Peyer's patch (tissue), 4 donors: Measurements from ENCODE around the gene GARRE1. TPM values are rescaled to one million over a fixed set of nuclear protein-coding genes. Genes with fewer than 3 reads are reported as not detected.

Experiments used
- DNase-seq, 3 donors: peaks; one replicate each; pipeline ENCODE4 v3.0.0-alpha.2; 2017 to 2019
- H3K27ac ChIP-seq, 4 donors: fragments of 200-600 bp; sonication (generic); one replicate each; pipeline ENCODE4 v1.5.1; 2016 to 2019
- H3K27me3 ChIP-seq, 2 donors: fragments of 200-600 bp; sonication (generic); one replicate each; pipeline ENCODE4 v1.5.1; 2019
- H3K36me3 ChIP-seq, 3 donors: fragments of 200-600 bp; sonication (generic); one replicate each; pipeline ENCODE4 v1.5.1; 2016 to 2019
- H3K4me1 ChIP-seq, 4 donors: fragments of 200-600 bp; sonication (generic); one replicate each; pipeline ENCODE4 v1.5.1; 2016 to 2019
- H3K4me3 ChIP-seq, 4 donors: fragments of 200-600 bp; sonication (generic); 1 replicate in 3 of 4; 2 replicates in 1 of 4; pipeline ENCODE4 v1.5.1; 2016 to 2019; ENCODE audit warnings: mild to moderate bottlenecking in 1 of 4
- H3K9me3 ChIP-seq, 4 donors: fragments of 200-600 bp; sonication (generic); one replicate each; pipeline ENCODE4 v1.5.1; 2016 to 2019; ENCODE audit warnings: mild to moderate bottlenecking in 1 of 4
- POLR2A ChIP-seq, 2 donors: fragments of 450-650 bp; IDR thresholded peaks; one replicate each; pipeline ENCODE4 v1.5.1; 2017; ENCODE audit warnings: antibody characterized with exemption in 2 of 2, mild to moderate bottlenecking in 2 of 2, moderate library complexity in 2 of 2
- total RNA-seq, 4 donors: library from RNA; depleted of rRNA; stranded (reverse); fragments of >200 nt; gene quantifications; one replicate each; pipeline ENCODE4 v1.1.0, GENCODE V29; 2016
- TF ChIP-seq, protein P1 (sequence below), 6 experiments: fragments of 450-650 bp in 4 of 6; fragments of 200-600 bp in 2 of 6; sonication (generic) in 1 of 6; IDR thresholded peaks; one replicate each; pipeline ENCODE4 v1.5.1; 2017 to 2019; ENCODE audit warnings: antibody characterized with exemption in 6 of 6, mild to moderate bottlenecking in 3 of 6, moderate library complexity in 1 of 6

GARRE1 gene
- total RNA-seq, 4 donors from 2014 or later, result 11.9 to 31.2 (median 19.5) TPM

DNA sequence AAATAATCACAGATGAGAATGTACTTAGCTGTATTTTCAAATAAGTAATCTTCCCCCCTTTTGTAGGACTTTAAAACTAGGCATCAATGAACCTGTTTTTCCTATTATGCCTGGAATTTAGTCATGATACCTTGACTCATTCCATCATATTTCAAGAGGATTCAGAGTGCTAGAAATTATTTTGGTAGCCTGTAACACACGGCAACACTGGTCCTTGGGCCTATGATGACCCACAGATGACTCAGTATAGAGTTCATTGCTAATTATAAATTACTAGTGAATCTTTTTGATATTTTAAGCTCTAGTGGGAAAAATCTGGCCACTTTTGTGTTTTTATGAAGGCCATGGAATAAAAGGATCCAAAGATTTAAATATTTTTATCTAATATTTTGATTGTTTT lies 26.0 kb upstream of the GARRE1 start:
- Histone ChIP-seq H3K27me3 (no peaks in the 10 kb centered on the region), H3K9me3 (no peaks in the 10 kb centered on the region), H3K4me1 (peaks cover 0 to 5% (median 0%) of the 10 kb centered on the region in 4 donors), H3K27ac (no peak overlapping the region), H3K4me3 (no peak overlapping the region), H3K36me3 (peaks cover 0 to 75% (median 0%) of the 10 kb centered on the region in 3 donors)
- no peak for TF ChIP-seq POLR2A (IDR thresholded peaks at IDR 0.05)
- TF ChIP-seq, protein P1, sequence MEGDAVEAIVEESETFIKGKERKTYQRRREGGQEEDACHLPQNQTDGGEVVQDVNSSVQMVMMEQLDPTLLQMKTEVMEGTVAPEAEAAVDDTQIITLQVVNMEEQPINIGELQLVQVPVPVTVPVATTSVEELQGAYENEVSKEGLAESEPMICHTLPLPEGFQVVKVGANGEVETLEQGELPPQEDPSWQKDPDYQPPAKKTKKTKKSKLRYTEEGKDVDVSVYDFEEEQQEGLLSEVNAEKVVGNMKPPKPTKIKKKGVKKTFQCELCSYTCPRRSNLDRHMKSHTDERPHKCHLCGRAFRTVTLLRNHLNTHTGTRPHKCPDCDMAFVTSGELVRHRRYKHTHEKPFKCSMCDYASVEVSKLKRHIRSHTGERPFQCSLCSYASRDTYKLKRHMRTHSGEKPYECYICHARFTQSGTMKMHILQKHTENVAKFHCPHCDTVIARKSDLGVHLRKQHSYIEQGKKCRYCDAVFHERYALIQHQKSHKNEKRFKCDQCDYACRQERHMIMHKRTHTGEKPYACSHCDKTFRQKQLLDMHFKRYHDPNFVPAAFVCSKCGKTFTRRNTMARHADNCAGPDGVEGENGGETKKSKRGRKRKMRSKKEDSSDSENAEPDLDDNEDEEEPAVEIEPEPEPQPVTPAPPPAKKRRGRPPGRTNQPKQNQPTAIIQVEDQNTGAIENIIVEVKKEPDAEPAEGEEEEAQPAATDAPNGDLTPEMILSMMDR (IDR thresholded peaks at IDR 0.05), result no peak
- no peak for DNase-seq

DNA sequence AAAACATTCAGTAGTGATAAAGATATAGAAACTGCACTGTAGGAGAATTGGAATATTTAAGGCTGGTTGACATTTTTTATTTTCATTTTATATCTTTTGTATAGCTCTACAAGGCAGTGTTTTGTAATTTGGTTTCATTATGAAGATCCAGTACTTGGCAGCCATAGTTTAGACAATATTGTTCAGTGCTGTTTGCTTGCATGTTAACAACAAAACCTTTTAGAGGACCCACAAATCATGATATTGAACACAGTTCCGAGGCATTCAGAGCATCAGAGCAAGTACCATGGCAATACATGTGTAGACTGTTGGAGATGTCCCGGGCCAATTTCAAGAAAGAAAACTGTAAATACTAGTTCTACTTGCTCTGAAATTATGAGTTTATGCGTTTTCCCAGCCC lies 25.6 kb upstream of the GARRE1 start:
- Histone ChIP-seq H3K27me3 (no peaks in the 10 kb centered on the region), H3K4me1 (peaks cover 0 to 5% (median 0%) of the 10 kb centered on the region in 4 donors), H3K9me3 (no peaks in the 10 kb centered on the region), H3K27ac (no peak overlapping the region), H3K36me3 (peaks cover 0 to 70% (median 0%) of the 10 kb centered on the region in 3 donors), H3K4me3 (no peak overlapping the region)
- TF ChIP-seq, protein P1 (IDR thresholded peaks at IDR 0.05), result no peak
- no peak for TF ChIP-seq POLR2A (IDR thresholded peaks at IDR 0.05)
- DNase-seq, result no peak

DNA sequence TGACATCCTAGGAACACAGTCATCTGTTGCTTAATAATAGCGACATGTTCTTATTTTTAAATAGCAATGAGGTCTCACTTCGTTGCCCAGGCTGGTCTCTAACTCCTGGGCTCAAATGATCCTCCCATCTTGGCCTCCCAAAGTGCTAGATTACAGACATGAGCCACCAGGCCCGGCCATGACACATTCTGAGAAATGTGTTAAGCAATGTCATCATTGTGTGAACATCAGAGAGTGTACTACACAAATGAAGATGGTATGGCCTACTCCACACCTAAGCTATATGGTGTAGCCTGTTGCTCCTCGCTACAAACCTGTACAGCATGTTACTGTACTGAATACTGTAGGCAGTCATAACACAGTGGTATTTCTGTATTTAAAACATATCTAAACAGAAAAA lies 24.6 kb upstream of the GARRE1 start:
- Histone ChIP-seq H3K27me3 (no peaks in the 10 kb centered on the region), H3K36me3 (peaks cover 0 to 61% (median 0%) of the 10 kb centered on the region in 3 donors), H3K4me3 (no peak overlapping the region), H3K27ac (no peak overlapping the region), H3K9me3 (no peaks in the 10 kb centered on the region), H3K4me1 (peaks cover 0 to 5% (median 0%) of the 10 kb centered on the region in 4 donors)
- TF ChIP-seq, protein P1 (IDR thresholded peaks at IDR 0.05), result no peak
- no peak for TF ChIP-seq POLR2A (IDR thresholded peaks at IDR 0.05)
- no peak for DNase-seq

DNA sequence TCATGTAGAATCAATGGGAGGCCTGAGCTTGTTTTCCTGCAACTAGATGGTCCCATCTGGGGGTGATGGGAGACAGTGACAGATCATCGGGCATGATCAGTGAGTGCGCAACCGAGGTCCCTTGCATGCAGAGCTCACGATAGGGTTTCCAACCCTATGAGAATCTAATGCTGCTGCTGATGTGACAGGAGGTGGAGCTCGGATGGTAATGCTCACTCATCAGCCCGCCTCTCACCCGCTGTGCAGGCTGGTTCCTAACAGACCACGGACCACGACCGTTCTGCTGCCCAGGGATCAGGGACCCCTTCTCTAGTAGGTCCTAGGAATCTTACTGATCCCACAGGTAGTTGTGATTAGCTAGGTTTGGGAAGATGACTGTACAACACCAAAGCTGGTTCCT lies 23.5 kb upstream of the GARRE1 start:
- DNase-seq, result no peak
- TF ChIP-seq, protein P1 (IDR thresholded peaks at IDR 0.05), result no peak
- TF ChIP-seq POLR2A (IDR thresholded peaks at IDR 0.05), result no peak
- Histone ChIP-seq H3K4me1 (peaks cover 0 to 7% (median 0%) of the 10 kb centered on the region in 4 donors), H3K4me3 (no peak overlapping the region), H3K27me3 (no peaks in the 10 kb centered on the region), H3K27ac (no peak overlapping the region), H3K9me3 (no peaks in the 10 kb centered on the region), H3K36me3 (peaks cover 0 to 50% (median 0%) of the 10 kb centered on the region in 3 donors)

DNA sequence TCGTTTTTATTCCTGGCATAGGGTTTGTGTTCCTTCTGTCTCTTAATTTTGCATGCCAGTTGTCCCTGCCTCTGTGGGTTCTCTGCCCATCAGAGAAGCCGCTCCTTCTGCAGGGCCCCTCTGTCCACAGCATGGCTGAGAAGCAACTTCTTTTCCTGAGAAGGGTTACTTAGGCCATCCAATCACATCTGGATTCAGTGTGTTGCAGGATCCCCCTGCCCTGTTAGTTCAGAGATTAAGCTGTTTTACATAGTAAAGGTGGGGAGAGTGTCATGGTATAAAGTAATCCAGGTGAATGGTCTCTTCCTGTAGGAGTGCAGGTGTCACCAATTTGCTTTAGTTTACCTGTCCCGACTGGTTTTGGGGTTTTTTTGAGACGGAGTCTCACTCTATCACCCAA lies 22.9 kb upstream of the GARRE1 start:
- no peak overlapping the region for H3K4me3 ChIP-seq

More for the DNA sequence above, 22.9 kb upstream of the GARRE1 start:
- DNase-seq, result no peak
- peaks cover 0 to 44% (median 0%) of the 10 kb centered on the region in 3 donors for H3K36me3 ChIP-seq
- TF ChIP-seq POLR2A (IDR thresholded peaks at IDR 0.05), result no peak
- TF ChIP-seq, protein P1 (IDR thresholded peaks at IDR 0.05), result no peak
- peaks cover 0 to 13% (median 0%) of the 10 kb centered on the region in 4 donors for H3K4me1 ChIP-seq
- H3K27ac ChIP-seq, result no peak overlapping the region
- H3K27me3 ChIP-seq, result no peaks in the 10 kb centered on the region
- no peaks in the 10 kb centered on the region for H3K9me3 ChIP-seq
